ENCODE results near the gene ZNF418. TPM values are rescaled to one million over a fixed set of nuclear protein-coding genes. Genes with fewer than 3 reads are reported as not detected.

The ZNF418 gene
- total RNA-seq, result 4.7 and 5.1 TPM in 2 replicates

DNA sequence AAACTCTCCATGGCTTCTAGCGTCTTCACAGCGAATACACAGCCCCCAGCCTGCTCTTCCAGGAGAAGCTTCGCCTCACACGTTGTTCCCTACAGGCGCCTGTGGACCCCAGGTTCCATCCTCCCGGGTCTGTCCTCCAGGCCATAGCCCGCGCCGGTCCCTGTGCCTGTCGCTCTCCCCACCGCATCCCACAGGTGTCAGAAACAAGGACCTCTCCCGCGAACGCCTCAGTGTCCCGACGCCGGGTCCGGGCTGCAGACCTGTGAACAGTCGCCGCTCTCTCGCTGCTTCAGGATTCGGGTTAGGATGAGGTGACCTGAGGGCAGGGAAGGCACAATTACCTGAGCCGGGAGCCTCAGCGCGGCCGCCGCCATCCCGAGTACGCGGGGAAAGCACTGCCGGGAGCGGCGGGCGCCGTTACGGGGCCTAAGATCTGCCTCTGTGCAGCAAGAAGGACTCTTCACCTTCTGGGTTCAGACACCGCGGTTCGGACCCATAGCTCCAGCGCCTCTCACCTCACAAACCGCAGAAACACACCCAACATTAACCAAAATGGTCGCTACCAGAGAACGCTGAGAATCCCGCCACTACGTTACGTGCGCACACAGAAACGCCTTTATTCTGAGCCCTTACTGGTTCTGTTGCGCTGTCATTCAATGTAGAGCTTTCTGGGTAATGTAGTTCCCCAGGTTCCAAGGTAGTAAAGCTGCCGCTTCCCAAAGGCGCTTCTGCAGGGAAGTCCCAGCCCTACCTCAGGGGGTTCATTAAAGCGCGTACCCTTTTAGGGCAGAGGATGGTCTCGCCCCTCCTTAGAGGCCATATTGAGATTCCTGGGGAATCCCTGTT, at the start of gene ZNF418:
ZNF418 (minus strand) TSS at position 583 of the 846 bp plus-strand sequence. CDS start 1,580 bp downstream, outside the sequence.
- Histone ChIP-seq H2AFZ (ENCODE audit: low read length) (peak within 1 kb of the TSS; percentile 94), H3K27me3 (ENCODE audit: insufficient read depth, low read length) (no peaks in the 10 kb centered on the region), H4K20me1 (ENCODE audit: insufficient read depth, low read length) (no peaks in the 10 kb centered on the region), H3K79me2 (ENCODE audit: insufficient read depth, low read length) (peaks cover 8% of the 10 kb centered on the region), H3K4me3 (ENCODE audit: insufficient read depth, low read length) (peak within 1 kb of the TSS; percentile 86), H3K4me2 (ENCODE audit: insufficient read depth, low read length) (peak within 1 kb of the TSS; percentile 70), H3K36me3 (ENCODE audit: insufficient read depth, low read length) (no peaks in the 10 kb centered on the region), H3K9me3 (ENCODE audit: low read depth, low read length) (no peaks in the 10 kb centered on the region), H3K27ac (ENCODE audit: low read depth, low read length) (peak within 1 kb of the TSS; percentile 28), H3K4me1 (ENCODE audit: insufficient read depth, low read length) (peaks cover 3% of the 10 kb centered on the region)
- DNase-seq (ENCODE audit: insufficient read length, low spot score, missing footprints), result peak; percentile 95
- TF ChIP-seq, protein P1, sequence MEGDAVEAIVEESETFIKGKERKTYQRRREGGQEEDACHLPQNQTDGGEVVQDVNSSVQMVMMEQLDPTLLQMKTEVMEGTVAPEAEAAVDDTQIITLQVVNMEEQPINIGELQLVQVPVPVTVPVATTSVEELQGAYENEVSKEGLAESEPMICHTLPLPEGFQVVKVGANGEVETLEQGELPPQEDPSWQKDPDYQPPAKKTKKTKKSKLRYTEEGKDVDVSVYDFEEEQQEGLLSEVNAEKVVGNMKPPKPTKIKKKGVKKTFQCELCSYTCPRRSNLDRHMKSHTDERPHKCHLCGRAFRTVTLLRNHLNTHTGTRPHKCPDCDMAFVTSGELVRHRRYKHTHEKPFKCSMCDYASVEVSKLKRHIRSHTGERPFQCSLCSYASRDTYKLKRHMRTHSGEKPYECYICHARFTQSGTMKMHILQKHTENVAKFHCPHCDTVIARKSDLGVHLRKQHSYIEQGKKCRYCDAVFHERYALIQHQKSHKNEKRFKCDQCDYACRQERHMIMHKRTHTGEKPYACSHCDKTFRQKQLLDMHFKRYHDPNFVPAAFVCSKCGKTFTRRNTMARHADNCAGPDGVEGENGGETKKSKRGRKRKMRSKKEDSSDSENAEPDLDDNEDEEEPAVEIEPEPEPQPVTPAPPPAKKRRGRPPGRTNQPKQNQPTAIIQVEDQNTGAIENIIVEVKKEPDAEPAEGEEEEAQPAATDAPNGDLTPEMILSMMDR (IDR thresholded peaks at IDR 0.05; ENCODE audit: extremely low read depth, low read depth, low read length), result no peak

- H3K9me3 ChIP-seq (ENCODE audit: low read depth, low read length), result peaks cover 78% of the 10 kb centered on the region
Observed at GRCh38 chr19:57978586-57979289, 43.5 kb upstream of the ZNF418 start.

GRCh38 chr19:57974434-57974833, 39.2 kb upstream of the ZNF418 start, which contains the start of gene C19orf18:
Gene C19orf18, minus strand, starts transcription at chr19:57974534. Its CDS starts 102 bp downstream, at chr19:57974432.
- no peak for DNase-seq (ENCODE audit: insufficient read length, low spot score, missing footprints)
- Histone ChIP-seq H3K4me2 (ENCODE audit: insufficient read depth, low read length) (no peak within 1 kb of the TSS), H3K4me1 (ENCODE audit: insufficient read depth, low read length) (no peaks in the 10 kb centered on the region), H4K20me1 (ENCODE audit: insufficient read depth, low read length) (no peaks in the 10 kb centered on the region), H3K79me2 (ENCODE audit: insufficient read depth, low read length) (no peaks in the 10 kb centered on the region), H3K36me3 (ENCODE audit: insufficient read depth, low read length) (peaks cover 10% of the 10 kb centered on the region), H3K9me3 (ENCODE audit: low read depth, low read length) (peaks cover 51% of the 10 kb centered on the region), H3K27me3 (ENCODE audit: insufficient read depth, low read length) (no peaks in the 10 kb centered on the region), H3K4me3 (ENCODE audit: insufficient read depth, low read length) (no peak within 1 kb of the TSS), H3K27ac (ENCODE audit: low read depth, low read length) (no peak within 1 kb of the TSS), H2AFZ (ENCODE audit: low read length) (no peak within 1 kb of the TSS)
- TF ChIP-seq, protein P1 (IDR thresholded peaks at IDR 0.05; ENCODE audit: extremely low read depth, low read depth, low read length), result no peak

More at GRCh38 chr19:57978586-57979289, 43.5 kb upstream of the ZNF418 start:
- H4K20me1 ChIP-seq (ENCODE audit: insufficient read depth, low read length), result no peaks in the 10 kb centered on the region
- H3K4me3 ChIP-seq (ENCODE audit: insufficient read depth, low read length), result no peak overlapping the region
- H3K36me3 ChIP-seq (ENCODE audit: insufficient read depth, low read length), result peaks cover 49% of the 10 kb centered on the region
- no peaks in the 10 kb centered on the region for H3K4me1 ChIP-seq (ENCODE audit: insufficient read depth, low read length)
- H3K27me3 ChIP-seq (ENCODE audit: insufficient read depth, low read length), result no peaks in the 10 kb centered on the region
- no peak overlapping the region for H2AFZ ChIP-seq (ENCODE audit: low read length)
- TF ChIP-seq, protein P1 (IDR thresholded peaks at IDR 0.05; ENCODE audit: extremely low read depth, low read depth, low read length), result no peak
- no peak overlapping the region for H3K27ac ChIP-seq (ENCODE audit: low read depth, low read length)
- H3K4me2 ChIP-seq (ENCODE audit: insufficient read depth, low read length), result no peak overlapping the region
- no peak for DNase-seq (ENCODE audit: insufficient read length, low spot score, missing footprints)
- no peaks in the 10 kb centered on the region for H3K79me2 ChIP-seq (ENCODE audit: insufficient read depth, low read length)

DNA sequence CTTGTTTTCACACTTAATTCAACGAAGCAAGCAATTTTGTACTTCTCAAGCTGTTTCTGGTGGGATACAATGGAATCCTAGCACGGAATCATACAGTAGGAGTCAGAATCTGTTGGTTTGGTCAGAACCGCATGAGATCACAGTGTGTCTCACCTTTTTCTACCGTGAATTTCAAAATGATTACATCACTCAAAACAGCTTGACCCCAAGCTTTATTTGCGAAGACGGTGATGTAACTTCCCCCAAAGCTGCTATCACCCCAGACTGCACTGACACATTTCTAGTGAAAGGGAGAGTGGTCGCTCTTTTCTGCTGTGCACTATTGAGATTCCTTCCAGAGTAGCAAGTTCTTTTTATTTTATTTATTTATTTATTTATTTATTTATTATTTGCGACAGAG, 29.6 kb upstream of the ZNF418 start:
- Histone ChIP-seq H2AFZ (ENCODE audit: low read length) (no peak overlapping the region), H3K4me3 (ENCODE audit: insufficient read depth, low read length) (no peak overlapping the region), H3K79me2 (ENCODE audit: insufficient read depth, low read length) (no peaks in the 10 kb centered on the region), H3K27ac (ENCODE audit: low read depth, low read length) (no peak overlapping the region), H3K9me3 (ENCODE audit: low read depth, low read length) (peaks cover 5% of the 10 kb centered on the region), H4K20me1 (ENCODE audit: insufficient read depth, low read length) (no peaks in the 10 kb centered on the region), H3K4me1 (ENCODE audit: insufficient read depth, low read length) (no peaks in the 10 kb centered on the region), H3K36me3 (ENCODE audit: insufficient read depth, low read length) (no peaks in the 10 kb centered on the region), H3K27me3 (ENCODE audit: insufficient read depth, low read length) (no peaks in the 10 kb centered on the region), H3K4me2 (ENCODE audit: insufficient read depth, low read length) (no peak overlapping the region)
- TF ChIP-seq, protein P1 (IDR thresholded peaks at IDR 0.05; ENCODE audit: extremely low read depth, low read depth, low read length), result no peak
- no peak for DNase-seq (ENCODE audit: insufficient read length, low spot score, missing footprints)

All from osteoblast (primary cell).